Esophagus muscularis mucosa (tissue), 4 donors: ENCODE measurements around the gene HOMER2. TPM values are rescaled to one million over a fixed set of nuclear protein-coding genes. Genes with fewer than 3 reads are reported as not detected.

Experiments
- DNase-seq: peaks from one replicate; pipeline ENCODE4 v3.0.0-alpha.2; 2017; ENCODE audit errors: extremely low spot score
- H3K27ac ChIP-seq, 4 donors: fragments of 200-600 bp; sonication (generic); replicated peaks in 1 of 4; 1 replicate in 3 of 4; 2 replicates in 1 of 4; pipeline ENCODE4 v1.5.1; 2016 to 2019; ENCODE audit warnings: mild to moderate bottlenecking in 1 of 4
- H3K27me3 ChIP-seq, 4 donors: fragments of 200-600 bp; sonication (generic); one replicate each; pipeline versions ENCODE4 v1.5.1 to v1.6.0; 2016 to 2019
- H3K36me3 ChIP-seq, 4 donors: fragments of 200-600 bp; sonication (generic); one replicate each; pipeline ENCODE4 v1.5.1; 2016 to 2019
- H3K4me1 ChIP-seq, 4 donors: fragments of 200-600 bp; sonication (generic); one replicate each; pipeline ENCODE4 v1.5.1; 2016 to 2019
- H3K4me3 ChIP-seq, 4 donors: fragments of 200-600 bp; sonication (generic); 1 replicate in 2 of 4; 2 replicates in 2 of 4; pipeline ENCODE4 v1.5.1; 2016 to 2019; ENCODE audit warnings: mild to moderate bottlenecking in 4 of 4, moderate library complexity in 1 of 4
- H3K9me3 ChIP-seq, 4 donors: fragments of 200-600 bp; sonication (generic); 1 replicate in 3 of 4; 2 replicates in 1 of 4; pipeline ENCODE4 v1.5.1; 2016 to 2019
- CTCF ChIP-seq, 3 experiments: fragments of 200-600 bp in 2 of 3; fragments of 450-650 bp in 1 of 3; sonication (generic) in 2 of 3; IDR thresholded peaks; one replicate each; pipeline ENCODE4 v1.5.1; 2017 to 2019; ENCODE audit warnings: antibody characterized with exemption in 3 of 3, mild to moderate bottlenecking in 2 of 3, moderate library complexity in 1 of 3
- EP300 ChIP-seq: sonication (generic); formaldehyde crosslinking; IDR thresholded peaks from one replicate; pipeline ENCODE4 v1.6.1; 2017; ENCODE audit warnings: antibody characterized with exemption
- POLR2A ChIP-seq: fragments of 450-650 bp; IDR thresholded peaks from one replicate; pipeline ENCODE4 v1.6.1; 2017; ENCODE audit warnings: antibody characterized with exemption, moderate library complexity, mild to moderate bottlenecking, low read depth
- POLR2AphosphoS5 ChIP-seq, 2 donors: sonication (generic); formaldehyde crosslinking; IDR thresholded peaks; one replicate each; pipeline ENCODE4 v1.6.1; 2017; ENCODE audit warnings: antibody characterized with exemption in 2 of 2
- WGBS: methylation state at CpG from one replicate; pipeline ENCODE4 v1.1.5; 2018; 5-methylcytosine and 5-hydroxymethylcytosine counted together
- intact Hi-C: fragments of 100-400 bp; cut with DNase I; formaldehyde crosslinking; loops from one replicate; pipeline ENCODE4 v1.15.1; 2023
- total RNA-seq, 4 donors: library from RNA; depleted of rRNA; stranded (reverse); fragments of >200 nt; gene quantifications; one replicate each; pipeline versions ENCODE4 v1.1.0 to v1.2.1, GENCODE V29; 2016

HOMER2 gene
- total RNA-seq, 4 donors from 2014 or later = 13.3 to 54.8 (median 25.8) TPM

GRCh38 chr15:82832601-82833361 lies 119.7 kb downstream of the HOMER2 start:
- intact Hi-C loops = no loop called here
- Histone ChIP-seq H3K4me1 (peaks cover 0 to 13% (median 4%) of the 10 kb centered on the region in 4 donors), H3K36me3 (peaks cover 83 to 100% (median 94%) of the 10 kb centered on the region in 4 donors), H3K4me3 (no peak overlapping the region), H3K27me3 (no peaks in the 10 kb centered on the region), H3K27ac (no peak overlapping the region), H3K9me3 (no peaks in the 10 kb centered on the region)
- TF ChIP-seq POLR2A (no peak), CTCF (IDR thresholded peaks at IDR 0.05) (no peak), POLR2AphosphoS5 (IDR thresholded peaks at IDR 0.05) (no peak)
- 64% methylated on average over 13 of the region's 13 CpGs for WGBS
- DNase-seq = no peak

- no peak for DNase-seq
- TF ChIP-seq POLR2AphosphoS5 (IDR thresholded peaks at IDR 0.05) (no peak), CTCF (IDR thresholded peaks at IDR 0.05) (no peak), EP300 (no peak), POLR2A (no peak)
- WGBS = 89% methylated on average over 5 of the region's 5 CpGs
- Histone ChIP-seq H3K4me1 (peaks cover 0 to 13% (median 4%) of the 10 kb centered on the region in 4 donors), H3K27ac (no peak overlapping the region), H3K36me3 (peaks cover 83 to 100% (median 94%) of the 10 kb centered on the region in 4 donors), H3K27me3 (no peaks in the 10 kb centered on the region), H3K9me3 (no peaks in the 10 kb centered on the region), H3K4me3 (no peak overlapping the region)
- intact Hi-C loops = no loop called here
These were observed 120.5 kb downstream of the HOMER2 start for GRCh38 chr15:82831894-82832600.

- no peak overlapping the region for H3K27ac ChIP-seq
- H3K27me3 ChIP-seq = no peaks in the 10 kb centered on the region
- TF ChIP-seq POLR2AphosphoS5 (IDR thresholded peaks at IDR 0.05) = no peak
- no peak for TF ChIP-seq POLR2A
- TF ChIP-seq EP300 = no peak
- no peak for TF ChIP-seq CTCF (IDR thresholded peaks at IDR 0.05)
- intact Hi-C loops = no loop called here
- no peak for DNase-seq
- H3K4me3 ChIP-seq = no peak overlapping the region
- 81% methylated on average over 18 of the region's 18 CpGs for WGBS
- H3K36me3 ChIP-seq = peaks cover 80 to 100% (median 94%) of the 10 kb centered on the region in 4 donors
- peaks cover 0 to 13% (median 4%) of the 10 kb centered on the region in 4 donors for H3K4me1 ChIP-seq
- H3K9me3 ChIP-seq = no peaks in the 10 kb centered on the region
These were observed 121.9 kb downstream of the HOMER2 start for GRCh38 chr15:82830427-82831173.

GRCh38 chr15:82829234-82829633 lies 123.3 kb downstream of the HOMER2 start:
- Histone ChIP-seq H3K4me1 (peaks cover 0 to 13% (median 4%) of the 10 kb centered on the region in 4 donors), H3K27me3 (no peaks in the 10 kb centered on the region), H3K4me3 (no peak overlapping the region), H3K27ac (no peak overlapping the region), H3K36me3 (peaks cover 74 to 100% (median 94%) of the 10 kb centered on the region in 4 donors), H3K9me3 (no peaks in the 10 kb centered on the region)
- WGBS = 94% methylated on average over 4 of the region's 4 CpGs
- no peak for DNase-seq
- TF ChIP-seq POLR2AphosphoS5 (IDR thresholded peaks at IDR 0.05) (no peak), POLR2A (no peak), EP300 (no peak), CTCF (IDR thresholded peaks at IDR 0.05) (no peak)
- intact Hi-C loops = no loop called here
